IMR-90 (cell line): ENCODE data around the gene CD96. TPM values are rescaled to one million over a fixed set of nuclear protein-coding genes. Genes with fewer than 3 reads are reported as not detected.

Experiments used
- ATAC-seq: fragments of 200-7000 bp; cut with Tn5 transposase; 2 replicates; pipeline ENCODE4 v1.9.1; 2020; ENCODE audit warnings: low read depth, mild to moderate bottlenecking, moderate library complexity
- BruUV-seq: library from RNA; stranded (reverse); fragments of 400-500 nt; replicated peaks from 2 replicates; lab custom pipeline; 2021; lab: Mats Ljungman, UMichigan
- CTCF ChIA-PET: fragments of 300-600 bp; formaldehyde crosslinking; extraction: SDS; loops from one replicate; lab custom pipeline; 2021; ENCODE audit warnings: antibody characterized with exemption; lab: Yijun Ruan, JAX
- POLR2A ChIA-PET: fragments of 300-600 bp; sonication (Branson Sonifier 250); formaldehyde crosslinking; loops from one replicate; lab custom pipeline; 2022; ENCODE audit warnings: antibody characterized with exemption; ENCODE audit not compliant: unreplicated experiment; lab: Charles Lee
- DNase-seq: peaks from one replicate; pipeline ENCODE4 v3.0.0; 2013
- H2AFZ ChIP-seq: replicated peaks from 2 replicates; pipeline ENCODE3; 2013; ENCODE audit warnings: low read length, mild to moderate bottlenecking; ENCODE audit not compliant: poor library complexity
- H2AK5ac ChIP-seq: 2 replicates; pipeline ENCODE4 v1.6.1; 2013; ENCODE audit warnings: low read depth, low read length, inconsistent platforms
- H2AK9ac ChIP-seq: replicated peaks from 2 replicates; pipeline ENCODE3; 2013; ENCODE audit warnings: mild to moderate bottlenecking, low read depth, low read length, moderate library complexity; ENCODE audit not compliant: poor library complexity
- H2BK120ac ChIP-seq: 2 replicates; pipeline ENCODE4 v1.6.1; 2013; ENCODE audit warnings: low read depth, low read length, inconsistent platforms
- H2BK15ac ChIP-seq: 3 replicates; pipeline ENCODE4 v1.6.1; 2013; ENCODE audit warnings: low read depth, low read length, inconsistent platforms
- H2BK20ac ChIP-seq: 2 replicates; pipeline ENCODE4 v1.6.1; 2013; ENCODE audit warnings: low read depth, mild to moderate bottlenecking, inconsistent platforms, low read length, moderate library complexity
- H2BK5ac ChIP-seq: 2 replicates; pipeline ENCODE4 v1.6.1; 2013; ENCODE audit warnings: mild to moderate bottlenecking, low read depth, low read length, inconsistent platforms; ENCODE audit not compliant: poor library complexity, severe bottlenecking
- H3K14ac ChIP-seq: replicated peaks from 2 replicates; pipeline ENCODE4 v1.6.1; 2013; ENCODE audit warnings: low read depth, low read length, inconsistent platforms
- H3K18ac ChIP-seq: 2 replicates; pipeline ENCODE4 v1.6.1; 2013; ENCODE audit warnings: low read depth, low read length, control low read depth
- H3K23ac ChIP-seq: 2 replicates; pipeline ENCODE4 v1.6.1; 2013; ENCODE audit warnings: low read depth, low read length, inconsistent platforms
- H3K27ac ChIP-seq: 2 replicates; pipeline ENCODE4 v1.5.1; 2013; ENCODE audit warnings: mild to moderate bottlenecking, control low read depth, low read length; ENCODE audit not compliant: insufficient read depth
- H3K27me3 ChIP-seq: 2 replicates; pipeline ENCODE4 v1.6.1; 2013; ENCODE audit warnings: low read length; ENCODE audit not compliant: control insufficient read depth, insufficient read depth
- H3K36me3 ChIP-seq: 2 replicates; pipeline ENCODE4 v1.6.1; 2013; ENCODE audit warnings: low read length, mixed read lengths; ENCODE audit not compliant: control insufficient read depth, insufficient read depth
- H3K4ac ChIP-seq: 2 replicates; pipeline ENCODE4 v1.6.1; 2013; ENCODE audit warnings: low read depth, low read length, inconsistent platforms
- H3K4me1 ChIP-seq: 2 replicates; pipeline ENCODE4 v1.6.1; 2013; ENCODE audit warnings: low read length, mixed read lengths; ENCODE audit not compliant: control insufficient read depth, insufficient read depth
- H3K4me2 ChIP-seq: 2 replicates; pipeline ENCODE4 v1.6.1; 2013; ENCODE audit warnings: low read depth, mild to moderate bottlenecking, control low read depth, low read length, moderate library complexity
- H3K4me3 ChIP-seq: 2 replicates; pipeline ENCODE4 v1.5.1; 2013; ENCODE audit warnings: low read depth, mild to moderate bottlenecking, control low read depth, low read length, moderate library complexity; ENCODE audit not compliant: insufficient read depth
- H3K56ac ChIP-seq: 2 replicates; pipeline ENCODE4 v1.6.1; 2013; ENCODE audit warnings: low read length, inconsistent platforms; ENCODE audit not compliant: insufficient read depth; ENCODE audit errors: extremely low read depth
- H3K79me1 ChIP-seq, 2 experiments: 2 replicates each; pipeline ENCODE4 v1.6.1; 2013; ENCODE audit warnings: low read length in 2 of 2, inconsistent platforms in 1 of 2, low read depth in 1 of 2
- H3K9ac ChIP-seq: 2 replicates; pipeline ENCODE4 v1.6.1; 2013; ENCODE audit warnings: low read depth, low read length, control low read depth
- H3K9me1 ChIP-seq: 2 replicates; pipeline ENCODE4 v1.6.1; 2013; ENCODE audit warnings: low read length, inconsistent platforms; ENCODE audit not compliant: insufficient read depth
- H3K9me3 ChIP-seq: 2 replicates; pipeline ENCODE4 v1.6.1; 2013; ENCODE audit warnings: low read length; ENCODE audit not compliant: control insufficient read depth, insufficient read depth
- H4K20me1 ChIP-seq: 2 replicates; pipeline ENCODE4 v1.6.1; 2013; ENCODE audit warnings: low read length, inconsistent platforms; ENCODE audit not compliant: insufficient read depth
- H4K5ac ChIP-seq: 2 replicates; pipeline ENCODE4 v1.6.1; 2013; ENCODE audit warnings: mild to moderate bottlenecking, low read depth, low read length, control low read depth
- H4K8ac ChIP-seq, 2 experiments: 2 replicates each; pipeline ENCODE4 v1.6.1; 2013; ENCODE audit warnings: low read depth in 2 of 2, low read length in 2 of 2, control low read depth in 1 of 2, inconsistent platforms in 1 of 2
- H4K91ac ChIP-seq: 2 replicates; pipeline ENCODE4 v1.6.1; 2013; ENCODE audit warnings: low read depth, low read length, inconsistent platforms; ENCODE audit not compliant: insufficient read depth
- CEBPB ChIP-seq: IDR thresholded peaks from 2 replicates; pipeline ENCODE4 v1.6.1; 2012; ENCODE audit warnings: low read depth, low read length, improper control_type of control experiment
- CHD1 ChIP-seq: IDR thresholded peaks from 2 replicates; pipeline ENCODE4 v1.6.1; 2012; ENCODE audit warnings: low read depth, low read length, improper control_type of control experiment
- FOS ChIP-seq: fragments of 150-350 bp; IDR thresholded peaks from 2 replicates; pipeline ENCODE4 v1.6.1; 2016; ENCODE audit warnings: low read depth, low read length
- MAFK ChIP-seq: IDR thresholded peaks from 2 replicates; pipeline ENCODE4 v1.6.1; 2012; ENCODE audit warnings: low read depth, low read length, improper control_type of control experiment
- MAZ ChIP-seq: IDR thresholded peaks from 2 replicates; pipeline ENCODE4 v1.6.1; 2012; ENCODE audit warnings: low read depth, mild to moderate bottlenecking, low read length, improper control_type of control experiment, moderate library complexity, borderline replicate concordance
- NFE2L2 ChIP-seq: fragments of 150-350 bp; IDR thresholded peaks from 2 replicates; pipeline ENCODE4 v1.6.1; 2016; ENCODE audit warnings: low read depth, mild to moderate bottlenecking, low read length
- POLR2A ChIP-seq: IDR thresholded peaks from 2 replicates; pipeline ENCODE4 v1.6.1; 2012; ENCODE audit warnings: mild to moderate bottlenecking, low read depth, low read length
- RAD21 ChIP-seq: IDR thresholded peaks from 2 replicates; pipeline ENCODE4 v1.6.1; 2012; ENCODE audit warnings: low read length, improper control_type of control experiment
- RCOR1 ChIP-seq: IDR thresholded peaks from 2 replicates; pipeline ENCODE4 v1.6.1; 2012; ENCODE audit warnings: mild to moderate bottlenecking, low read length, improper control_type of control experiment; ENCODE audit not compliant: insufficient replicate concordance
- RFX5 ChIP-seq: IDR thresholded peaks from 2 replicates; pipeline ENCODE4 v1.8.0; 2012; ENCODE audit warnings: low read depth, mild to moderate bottlenecking, low read length, moderate library complexity
- SMC3 ChIP-seq: fragments of 150-350 bp; IDR thresholded peaks from 2 replicates; pipeline ENCODE4 v1.6.1; 2016; ENCODE audit warnings: low read depth, mild to moderate bottlenecking, antibody characterized with exemption, low read length, moderate library complexity
- WGBS, 2 experiments: methylation state at CpG; one replicate each; pipeline versions ENCODE4 v1.1.5 to v1.1.7; 2013; ENCODE audit warnings: missing lambda C conversion rate in 2 of 2; ENCODE audit not compliant: insufficient read length in 1 of 2; ENCODE audit errors: extremely low coverage in 2 of 2; 5-methylcytosine and 5-hydroxymethylcytosine counted together
- dilution Hi-C: fragments of 300-500 bp; cut with HindIII; formaldehyde crosslinking; loops from one replicate; pipeline ENCODE4 v1.14.3; 2018; ENCODE audit warnings: low sequenced_read_pairs; ENCODE audit not compliant: unreplicated experiment
- in situ Hi-C: fragments of 300-500 bp; cut with MboI; formaldehyde crosslinking; loops from 3 replicates; pipeline ENCODE4 v1.14.3; 2019; ENCODE audit warnings: low sequenced_read_pairs, inconsistent platforms, mixed read lengths
- intact Hi-C: fragments of 100-400 bp; cut with micrococcal nuclease; formaldehyde crosslinking; loops from 2 replicates; pipeline ENCODE4 v1.10.0; 2022
- polyA plus RNA-seq, 3 experiments: library from polyadenylated mRNA; depleted of rRNA; stranded (reverse); fragments of >200 nt; gene quantifications; 2 replicates each; pipeline ENCODE4 v1.2.3, GENCODE V29; 2012; ENCODE audit warnings: low replicate concordance in 1 of 3
- total RNA-seq: library from RNA; depleted of rRNA; stranded (reverse); fragments of >200 nt; gene quantifications from 2 replicates; pipeline ENCODE4 v1.2.3, GENCODE V29; 2012
- TF ChIP-seq, protein P1 (sequence below): conservative IDR thresholded peaks from 2 replicates; pipeline ENCODE4 v1.5.1; 2012; ENCODE audit warnings: mild to moderate bottlenecking, low read depth, low read length, improper control_type of control experiment
- TF ChIP-seq, protein P2 (sequence below): fragments of 150-350 bp; IDR thresholded peaks from 2 replicates; pipeline ENCODE4 v1.6.1; 2016; ENCODE audit warnings: low read depth, mild to moderate bottlenecking, low read length, moderate library complexity, borderline replicate concordance
- TF ChIP-seq, protein P3 (sequence below): fragments of 150-350 bp; IDR thresholded peaks from 2 replicates; pipeline ENCODE4 v1.6.1; 2017; ENCODE audit warnings: mild to moderate bottlenecking, antibody characterized with exemption, low read length, low read depth

The CD96 gene
- total and polyA plus RNA-seq, 2 of the 4 experiments (the other 2 are of a cell fraction) = 0.05 to 0.18 TPM

DNA sequence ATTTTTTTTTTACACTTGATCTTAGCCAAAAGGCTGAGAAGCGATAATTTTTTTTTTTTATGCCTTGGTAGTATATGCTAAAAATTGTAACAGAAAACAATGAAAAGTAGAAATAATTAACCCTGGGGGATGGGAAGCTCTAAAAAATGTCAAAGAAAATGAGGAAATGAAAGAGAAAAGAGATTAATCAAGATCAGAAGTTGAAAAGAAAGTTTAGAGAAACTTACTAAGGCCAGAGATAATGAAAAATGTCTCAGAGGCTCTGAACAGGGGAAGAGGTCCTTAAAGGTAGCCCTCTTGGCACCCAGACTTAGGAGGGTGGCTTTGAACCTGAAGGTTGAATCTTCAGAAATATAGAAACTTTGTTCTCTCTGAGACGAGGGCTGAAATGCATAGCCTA, 111.8 kb downstream of the CD96 start:
- Histone ChIP-seq H3K79me1 (no peaks in the 10 kb centered on the region), H3K27ac (no peak overlapping the region), H4K5ac (no peak overlapping the region), H3K4ac (no peak overlapping the region), H3K36me3 (no peaks in the 10 kb centered on the region), H3K4me3 (no peak overlapping the region), H2BK120ac (no peak overlapping the region), H4K91ac (no peak overlapping the region), H3K4me2 (no peak overlapping the region), H3K9me1 (no peaks in the 10 kb centered on the region), H2AK9ac (no peak overlapping the region), H3K14ac (no peak overlapping the region), H4K8ac (no peak overlapping the region), H2AFZ (no peak overlapping the region), H2BK20ac (no peak overlapping the region), H2AK5ac (no peak overlapping the region), H3K27me3 (0 out of 2 replicates have a peak, but pooled peaks cover 4% of the 10 kb centered on the region), H2BK15ac (no peak overlapping the region), H3K4me1 (peaks cover 5% of the 10 kb centered on the region), H3K9me3 (no peaks in the 10 kb centered on the region), H3K9ac (no peak overlapping the region), H4K20me1 (no peaks in the 10 kb centered on the region), H3K56ac (no peak overlapping the region), H3K18ac (no peak overlapping the region), H3K23ac (no peak overlapping the region), H2BK5ac (no peak overlapping the region)
- in situ Hi-C loops = no loop called here
- dilution Hi-C loops = no loop called here
- DNase-seq (no peak), ATAC-seq (no peak)
- CTCF ChIA-PET = interaction anchor here (0.6 to 1.0 kb wide), 2 partner anchors 14 to 15 kb away, joined by 3 read pairs; no protein-coding TSS in a partner anchor
- POLR2A ChIA-PET = no interaction called here
- no TSS peak for BruUV-seq
- TF ChIP-seq FOS (no peak), MAFK (no peak), CEBPB (no peak), CHD1 (no peak), RFX5 (no peak), RCOR1 (no peak), POLR2A (no peak), RAD21 (no peak), MAZ (no peak), NFE2L2 (no peak), SMC3 (no peak)
- TF ChIP-seq, protein P1, sequence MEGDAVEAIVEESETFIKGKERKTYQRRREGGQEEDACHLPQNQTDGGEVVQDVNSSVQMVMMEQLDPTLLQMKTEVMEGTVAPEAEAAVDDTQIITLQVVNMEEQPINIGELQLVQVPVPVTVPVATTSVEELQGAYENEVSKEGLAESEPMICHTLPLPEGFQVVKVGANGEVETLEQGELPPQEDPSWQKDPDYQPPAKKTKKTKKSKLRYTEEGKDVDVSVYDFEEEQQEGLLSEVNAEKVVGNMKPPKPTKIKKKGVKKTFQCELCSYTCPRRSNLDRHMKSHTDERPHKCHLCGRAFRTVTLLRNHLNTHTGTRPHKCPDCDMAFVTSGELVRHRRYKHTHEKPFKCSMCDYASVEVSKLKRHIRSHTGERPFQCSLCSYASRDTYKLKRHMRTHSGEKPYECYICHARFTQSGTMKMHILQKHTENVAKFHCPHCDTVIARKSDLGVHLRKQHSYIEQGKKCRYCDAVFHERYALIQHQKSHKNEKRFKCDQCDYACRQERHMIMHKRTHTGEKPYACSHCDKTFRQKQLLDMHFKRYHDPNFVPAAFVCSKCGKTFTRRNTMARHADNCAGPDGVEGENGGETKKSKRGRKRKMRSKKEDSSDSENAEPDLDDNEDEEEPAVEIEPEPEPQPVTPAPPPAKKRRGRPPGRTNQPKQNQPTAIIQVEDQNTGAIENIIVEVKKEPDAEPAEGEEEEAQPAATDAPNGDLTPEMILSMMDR = no peak
- TF ChIP-seq, protein P2, sequence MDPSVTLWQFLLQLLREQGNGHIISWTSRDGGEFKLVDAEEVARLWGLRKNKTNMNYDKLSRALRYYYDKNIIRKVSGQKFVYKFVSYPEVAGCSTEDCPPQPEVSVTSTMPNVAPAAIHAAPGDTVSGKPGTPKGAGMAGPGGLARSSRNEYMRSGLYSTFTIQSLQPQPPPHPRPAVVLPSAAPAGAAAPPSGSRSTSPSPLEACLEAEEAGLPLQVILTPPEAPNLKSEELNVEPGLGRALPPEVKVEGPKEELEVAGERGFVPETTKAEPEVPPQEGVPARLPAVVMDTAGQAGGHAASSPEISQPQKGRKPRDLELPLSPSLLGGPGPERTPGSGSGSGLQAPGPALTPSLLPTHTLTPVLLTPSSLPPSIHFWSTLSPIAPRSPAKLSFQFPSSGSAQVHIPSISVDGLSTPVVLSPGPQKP = no peak
- TF ChIP-seq, protein P3, sequence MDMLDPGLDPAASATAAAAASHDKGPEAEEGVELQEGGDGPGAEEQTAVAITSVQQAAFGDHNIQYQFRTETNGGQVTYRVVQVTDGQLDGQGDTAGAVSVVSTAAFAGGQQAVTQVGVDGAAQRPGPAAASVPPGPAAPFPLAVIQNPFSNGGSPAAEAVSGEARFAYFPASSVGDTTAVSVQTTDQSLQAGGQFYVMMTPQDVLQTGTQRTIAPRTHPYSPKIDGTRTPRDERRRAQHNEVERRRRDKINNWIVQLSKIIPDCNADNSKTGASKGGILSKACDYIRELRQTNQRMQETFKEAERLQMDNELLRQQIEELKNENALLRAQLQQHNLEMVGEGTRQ = no peak
- intact Hi-C loops = no loop called here
- WGBS, 2 experiments = no CpG with 5 or more reads among the region's 2 CpGs
